K562 (cell line): ENCODE measurements around the gene TMEM127. TPM values are rescaled to one million over a fixed set of nuclear protein-coding genes. Genes with fewer than 3 reads are reported as not detected.

ENCODE experiments used
- NFRKB ChIP-seq: fragments of 450-650 bp; IDR thresholded peaks from 2 replicates; pipeline ENCODE4 v1.6.1; 2016; ENCODE audit warnings: low read depth
- polyA plus RNA-seq, 8 experiments: library from polyadenylated mRNA; depleted of rRNA in 4 of 8; stranded (reverse) in 5 of 8; unstranded in 3 of 8; fragments of >200 nt; fragmentation: Nextera tagmentation in 2 of 8; fragmentation: Illumina TruSeq in 1 of 8; extraction: Ambion mirVana in 2 of 8; extraction: Trizol in 1 of 8; gene quantifications; 2 replicates each; pipeline versions ENCODE4 v1.2.1 to v1.2.3, GENCODE V29; 2011 to 2014; ENCODE audit warnings: inconsistent platforms in 1 of 8, missing spikeins in 1 of 8
- total RNA-seq, 7 experiments: library from RNA; depleted of rRNA in 6 of 7; stranded (reverse); fragments of >200 nt in 6 of 7; fragmentation: Illumina TruSeq in 2 of 7; extraction: Trizol in 2 of 7; gene quantifications; 2 replicates each; pipeline versions ENCODE4 v1.2.1 to v1.2.3, GENCODE V29; 2011 to 2021; ENCODE audit warnings: low replicate concordance in 1 of 7
- TF ChIP-seq, protein P1 (sequence below): fragments of 250-450 bp; sonication (Bioruptor Pico); IDR thresholded peaks from 2 replicates; pipeline ENCODE4 v1.4.0; 2020
- TF ChIP-seq, protein P2 (sequence below): sonication (generic); formaldehyde crosslinking; IDR thresholded peaks from 2 replicates; pipeline ENCODE4 v1.8.0; 2023; ENCODE audit warnings: mild to moderate bottlenecking, missing genetic modification reagents
- TF ChIP-seq, protein P3 (sequence below): fragments of 450-650 bp; IDR thresholded peaks from 2 replicates; pipeline ENCODE4 v1.6.1; 2016; ENCODE audit warnings: mild to moderate bottlenecking, moderate library complexity

The TMEM127 gene
- total and polyA plus RNA-seq, 9 of the 15 experiments (the other 6 are each of a cell fraction or from before 2014, with no cell fraction given) = 1.7 to 20.0 (median 9.9) TPM

DNA sequence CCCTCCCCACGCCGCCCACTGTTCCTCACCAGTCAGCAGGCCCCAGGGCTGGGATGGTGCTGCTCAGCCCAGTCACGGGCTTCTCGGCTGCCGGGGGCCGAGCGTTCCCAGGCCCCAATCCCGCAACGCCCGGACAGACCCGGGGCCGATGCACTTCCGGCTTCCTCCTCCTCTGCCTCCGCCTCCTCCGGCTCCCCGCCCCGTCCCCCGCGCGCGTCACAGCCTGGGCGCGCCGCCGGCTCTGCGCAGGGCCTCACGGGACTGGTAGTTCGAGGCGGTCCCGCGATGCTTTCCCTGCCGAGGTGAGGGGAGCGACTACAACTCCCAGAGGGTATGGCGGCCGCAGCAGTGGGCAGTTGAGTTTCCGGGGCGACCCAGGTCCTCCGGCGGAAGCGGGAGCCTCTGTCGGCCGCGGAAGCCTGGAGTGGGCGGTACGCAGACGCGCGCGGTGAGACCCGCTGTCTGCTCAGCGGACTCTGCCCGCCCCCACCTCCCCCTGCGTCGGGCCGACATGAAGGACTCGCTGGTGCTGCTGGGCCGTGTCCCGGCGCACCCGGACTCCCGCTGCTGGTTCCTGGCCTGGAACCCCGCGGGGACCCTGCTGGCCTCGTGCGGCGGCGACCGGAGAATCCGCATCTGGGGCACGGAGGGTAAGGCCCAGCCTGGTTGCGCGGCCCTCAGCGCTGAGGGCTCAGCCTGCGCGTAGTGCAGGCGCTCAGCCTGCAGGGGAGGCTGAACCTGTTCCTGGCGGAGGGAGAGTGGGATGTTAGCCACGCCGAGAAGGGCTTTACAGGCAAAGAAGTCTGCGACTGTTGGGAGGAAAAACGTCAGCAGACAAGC, at the start of gene TMEM127, which contains the start of gene CIAO1 (continued):
- TF ChIP-seq, protein P1, sequence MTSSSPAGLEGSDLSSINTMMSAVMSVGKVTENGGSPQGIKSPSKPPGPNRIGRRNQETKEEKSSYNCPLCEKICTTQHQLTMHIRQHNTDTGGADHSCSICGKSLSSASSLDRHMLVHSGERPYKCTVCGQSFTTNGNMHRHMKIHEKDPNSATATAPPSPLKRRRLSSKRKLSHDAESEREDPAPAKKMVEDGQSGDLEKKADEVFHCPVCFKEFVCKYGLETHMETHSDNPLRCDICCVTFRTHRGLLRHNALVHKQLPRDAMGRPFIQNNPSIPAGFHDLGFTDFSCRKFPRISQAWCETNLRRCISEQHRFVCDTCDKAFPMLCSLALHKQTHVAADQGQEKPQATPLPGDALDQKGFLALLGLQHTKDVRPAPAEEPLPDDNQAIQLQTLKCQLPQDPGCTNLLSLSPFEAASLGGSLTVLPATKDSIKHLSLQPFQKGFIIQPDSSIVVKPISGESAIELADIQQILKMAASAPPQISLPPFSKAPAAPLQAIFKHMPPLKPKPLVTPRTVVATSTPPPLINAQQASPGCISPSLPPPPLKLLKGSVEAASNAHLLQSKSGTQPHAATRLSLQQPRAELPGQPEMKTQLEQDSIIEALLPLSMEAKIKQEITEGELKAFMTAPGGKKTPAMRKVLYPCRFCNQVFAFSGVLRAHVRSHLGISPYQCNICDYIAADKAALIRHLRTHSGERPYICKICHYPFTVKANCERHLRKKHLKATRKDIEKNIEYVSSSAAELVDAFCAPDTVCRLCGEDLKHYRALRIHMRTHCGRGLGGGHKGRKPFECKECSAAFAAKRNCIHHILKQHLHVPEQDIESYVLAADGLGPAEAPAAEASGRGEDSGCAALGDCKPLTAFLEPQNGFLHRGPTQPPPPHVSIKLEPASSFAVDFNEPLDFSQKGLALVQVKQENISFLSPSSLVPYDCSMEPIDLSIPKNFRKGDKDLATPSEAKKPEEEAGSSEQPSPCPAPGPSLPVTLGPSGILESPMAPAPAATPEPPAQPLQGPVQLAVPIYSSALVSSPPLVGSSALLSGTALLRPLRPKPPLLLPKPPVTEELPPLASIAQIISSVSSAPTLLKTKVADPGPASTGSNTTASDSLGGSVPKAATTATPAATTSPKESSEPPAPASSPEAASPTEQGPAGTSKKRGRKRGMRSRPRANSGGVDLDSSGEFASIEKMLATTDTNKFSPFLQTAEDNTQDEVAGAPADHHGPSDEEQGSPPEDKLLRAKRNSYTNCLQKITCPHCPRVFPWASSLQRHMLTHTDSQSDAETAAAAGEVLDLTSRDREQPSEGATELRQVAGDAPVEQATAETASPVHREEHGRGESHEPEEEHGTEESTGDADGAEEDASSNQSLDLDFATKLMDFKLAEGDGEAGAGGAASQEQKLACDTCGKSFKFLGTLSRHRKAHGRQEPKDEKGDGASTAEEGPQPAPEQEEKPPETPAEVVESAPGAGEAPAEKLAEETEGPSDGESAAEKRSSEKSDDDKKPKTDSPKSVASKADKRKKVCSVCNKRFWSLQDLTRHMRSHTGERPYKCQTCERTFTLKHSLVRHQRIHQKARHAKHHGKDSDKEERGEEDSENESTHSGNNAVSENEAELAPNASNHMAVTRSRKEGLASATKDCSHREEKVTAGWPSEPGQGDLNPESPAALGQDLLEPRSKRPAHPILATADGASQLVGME (CRISPR knock-in tag) = no peak
- TF ChIP-seq, protein P2, sequence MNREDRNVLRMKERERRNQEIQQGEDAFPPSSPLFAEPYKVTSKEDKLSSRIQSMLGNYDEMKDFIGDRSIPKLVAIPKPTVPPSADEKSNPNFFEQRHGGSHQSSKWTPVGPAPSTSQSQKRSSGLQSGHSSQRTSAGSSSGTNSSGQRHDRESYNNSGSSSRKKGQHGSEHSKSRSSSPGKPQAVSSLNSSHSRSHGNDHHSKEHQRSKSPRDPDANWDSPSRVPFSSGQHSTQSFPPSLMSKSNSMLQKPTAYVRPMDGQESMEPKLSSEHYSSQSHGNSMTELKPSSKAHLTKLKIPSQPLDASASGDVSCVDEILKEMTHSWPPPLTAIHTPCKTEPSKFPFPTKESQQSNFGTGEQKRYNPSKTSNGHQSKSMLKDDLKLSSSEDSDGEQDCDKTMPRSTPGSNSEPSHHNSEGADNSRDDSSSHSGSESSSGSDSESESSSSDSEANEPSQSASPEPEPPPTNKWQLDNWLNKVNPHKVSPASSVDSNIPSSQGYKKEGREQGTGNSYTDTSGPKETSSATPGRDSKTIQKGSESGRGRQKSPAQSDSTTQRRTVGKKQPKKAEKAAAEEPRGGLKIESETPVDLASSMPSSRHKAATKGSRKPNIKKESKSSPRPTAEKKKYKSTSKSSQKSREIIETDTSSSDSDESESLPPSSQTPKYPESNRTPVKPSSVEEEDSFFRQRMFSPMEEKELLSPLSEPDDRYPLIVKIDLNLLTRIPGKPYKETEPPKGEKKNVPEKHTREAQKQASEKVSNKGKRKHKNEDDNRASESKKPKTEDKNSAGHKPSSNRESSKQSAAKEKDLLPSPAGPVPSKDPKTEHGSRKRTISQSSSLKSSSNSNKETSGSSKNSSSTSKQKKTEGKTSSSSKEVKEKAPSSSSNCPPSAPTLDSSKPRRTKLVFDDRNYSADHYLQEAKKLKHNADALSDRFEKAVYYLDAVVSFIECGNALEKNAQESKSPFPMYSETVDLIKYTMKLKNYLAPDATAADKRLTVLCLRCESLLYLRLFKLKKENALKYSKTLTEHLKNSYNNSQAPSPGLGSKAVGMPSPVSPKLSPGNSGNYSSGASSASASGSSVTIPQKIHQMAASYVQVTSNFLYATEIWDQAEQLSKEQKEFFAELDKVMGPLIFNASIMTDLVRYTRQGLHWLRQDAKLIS = peak; percentile 50; the same call in 1 of the 2 replicates
- TF ChIP-seq, protein P3, sequence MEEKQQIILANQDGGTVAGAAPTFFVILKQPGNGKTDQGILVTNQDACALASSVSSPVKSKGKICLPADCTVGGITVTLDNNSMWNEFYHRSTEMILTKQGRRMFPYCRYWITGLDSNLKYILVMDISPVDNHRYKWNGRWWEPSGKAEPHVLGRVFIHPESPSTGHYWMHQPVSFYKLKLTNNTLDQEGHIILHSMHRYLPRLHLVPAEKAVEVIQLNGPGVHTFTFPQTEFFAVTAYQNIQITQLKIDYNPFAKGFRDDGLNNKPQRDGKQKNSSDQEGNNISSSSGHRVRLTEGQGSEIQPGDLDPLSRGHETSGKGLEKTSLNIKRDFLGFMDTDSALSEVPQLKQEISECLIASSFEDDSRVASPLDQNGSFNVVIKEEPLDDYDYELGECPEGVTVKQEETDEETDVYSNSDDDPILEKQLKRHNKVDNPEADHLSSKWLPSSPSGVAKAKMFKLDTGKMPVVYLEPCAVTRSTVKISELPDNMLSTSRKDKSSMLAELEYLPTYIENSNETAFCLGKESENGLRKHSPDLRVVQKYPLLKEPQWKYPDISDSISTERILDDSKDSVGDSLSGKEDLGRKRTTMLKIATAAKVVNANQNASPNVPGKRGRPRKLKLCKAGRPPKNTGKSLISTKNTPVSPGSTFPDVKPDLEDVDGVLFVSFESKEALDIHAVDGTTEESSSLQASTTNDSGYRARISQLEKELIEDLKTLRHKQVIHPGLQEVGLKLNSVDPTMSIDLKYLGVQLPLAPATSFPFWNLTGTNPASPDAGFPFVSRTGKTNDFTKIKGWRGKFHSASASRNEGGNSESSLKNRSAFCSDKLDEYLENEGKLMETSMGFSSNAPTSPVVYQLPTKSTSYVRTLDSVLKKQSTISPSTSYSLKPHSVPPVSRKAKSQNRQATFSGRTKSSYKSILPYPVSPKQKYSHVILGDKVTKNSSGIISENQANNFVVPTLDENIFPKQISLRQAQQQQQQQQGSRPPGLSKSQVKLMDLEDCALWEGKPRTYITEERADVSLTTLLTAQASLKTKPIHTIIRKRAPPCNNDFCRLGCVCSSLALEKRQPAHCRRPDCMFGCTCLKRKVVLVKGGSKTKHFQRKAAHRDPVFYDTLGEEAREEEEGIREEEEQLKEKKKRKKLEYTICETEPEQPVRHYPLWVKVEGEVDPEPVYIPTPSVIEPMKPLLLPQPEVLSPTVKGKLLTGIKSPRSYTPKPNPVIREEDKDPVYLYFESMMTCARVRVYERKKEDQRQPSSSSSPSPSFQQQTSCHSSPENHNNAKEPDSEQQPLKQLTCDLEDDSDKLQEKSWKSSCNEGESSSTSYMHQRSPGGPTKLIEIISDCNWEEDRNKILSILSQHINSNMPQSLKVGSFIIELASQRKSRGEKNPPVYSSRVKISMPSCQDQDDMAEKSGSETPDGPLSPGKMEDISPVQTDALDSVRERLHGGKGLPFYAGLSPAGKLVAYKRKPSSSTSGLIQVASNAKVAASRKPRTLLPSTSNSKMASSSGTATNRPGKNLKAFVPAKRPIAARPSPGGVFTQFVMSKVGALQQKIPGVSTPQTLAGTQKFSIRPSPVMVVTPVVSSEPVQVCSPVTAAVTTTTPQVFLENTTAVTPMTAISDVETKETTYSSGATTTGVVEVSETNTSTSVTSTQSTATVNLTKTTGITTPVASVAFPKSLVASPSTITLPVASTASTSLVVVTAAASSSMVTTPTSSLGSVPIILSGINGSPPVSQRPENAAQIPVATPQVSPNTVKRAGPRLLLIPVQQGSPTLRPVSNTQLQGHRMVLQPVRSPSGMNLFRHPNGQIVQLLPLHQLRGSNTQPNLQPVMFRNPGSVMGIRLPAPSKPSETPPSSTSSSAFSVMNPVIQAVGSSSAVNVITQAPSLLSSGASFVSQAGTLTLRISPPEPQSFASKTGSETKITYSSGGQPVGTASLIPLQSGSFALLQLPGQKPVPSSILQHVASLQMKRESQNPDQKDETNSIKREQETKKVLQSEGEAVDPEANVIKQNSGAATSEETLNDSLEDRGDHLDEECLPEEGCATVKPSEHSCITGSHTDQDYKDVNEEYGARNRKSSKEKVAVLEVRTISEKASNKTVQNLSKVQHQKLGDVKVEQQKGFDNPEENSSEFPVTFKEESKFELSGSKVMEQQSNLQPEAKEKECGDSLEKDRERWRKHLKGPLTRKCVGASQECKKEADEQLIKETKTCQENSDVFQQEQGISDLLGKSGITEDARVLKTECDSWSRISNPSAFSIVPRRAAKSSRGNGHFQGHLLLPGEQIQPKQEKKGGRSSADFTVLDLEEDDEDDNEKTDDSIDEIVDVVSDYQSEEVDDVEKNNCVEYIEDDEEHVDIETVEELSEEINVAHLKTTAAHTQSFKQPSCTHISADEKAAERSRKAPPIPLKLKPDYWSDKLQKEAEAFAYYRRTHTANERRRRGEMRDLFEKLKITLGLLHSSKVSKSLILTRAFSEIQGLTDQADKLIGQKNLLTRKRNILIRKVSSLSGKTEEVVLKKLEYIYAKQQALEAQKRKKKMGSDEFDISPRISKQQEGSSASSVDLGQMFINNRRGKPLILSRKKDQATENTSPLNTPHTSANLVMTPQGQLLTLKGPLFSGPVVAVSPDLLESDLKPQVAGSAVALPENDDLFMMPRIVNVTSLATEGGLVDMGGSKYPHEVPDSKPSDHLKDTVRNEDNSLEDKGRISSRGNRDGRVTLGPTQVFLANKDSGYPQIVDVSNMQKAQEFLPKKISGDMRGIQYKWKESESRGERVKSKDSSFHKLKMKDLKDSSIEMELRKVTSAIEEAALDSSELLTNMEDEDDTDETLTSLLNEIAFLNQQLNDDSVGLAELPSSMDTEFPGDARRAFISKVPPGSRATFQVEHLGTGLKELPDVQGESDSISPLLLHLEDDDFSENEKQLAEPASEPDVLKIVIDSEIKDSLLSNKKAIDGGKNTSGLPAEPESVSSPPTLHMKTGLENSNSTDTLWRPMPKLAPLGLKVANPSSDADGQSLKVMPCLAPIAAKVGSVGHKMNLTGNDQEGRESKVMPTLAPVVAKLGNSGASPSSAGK = no peak
- no peak for TF ChIP-seq NFRKB
